ENCODE data around the gene SNX1.

DNA sequence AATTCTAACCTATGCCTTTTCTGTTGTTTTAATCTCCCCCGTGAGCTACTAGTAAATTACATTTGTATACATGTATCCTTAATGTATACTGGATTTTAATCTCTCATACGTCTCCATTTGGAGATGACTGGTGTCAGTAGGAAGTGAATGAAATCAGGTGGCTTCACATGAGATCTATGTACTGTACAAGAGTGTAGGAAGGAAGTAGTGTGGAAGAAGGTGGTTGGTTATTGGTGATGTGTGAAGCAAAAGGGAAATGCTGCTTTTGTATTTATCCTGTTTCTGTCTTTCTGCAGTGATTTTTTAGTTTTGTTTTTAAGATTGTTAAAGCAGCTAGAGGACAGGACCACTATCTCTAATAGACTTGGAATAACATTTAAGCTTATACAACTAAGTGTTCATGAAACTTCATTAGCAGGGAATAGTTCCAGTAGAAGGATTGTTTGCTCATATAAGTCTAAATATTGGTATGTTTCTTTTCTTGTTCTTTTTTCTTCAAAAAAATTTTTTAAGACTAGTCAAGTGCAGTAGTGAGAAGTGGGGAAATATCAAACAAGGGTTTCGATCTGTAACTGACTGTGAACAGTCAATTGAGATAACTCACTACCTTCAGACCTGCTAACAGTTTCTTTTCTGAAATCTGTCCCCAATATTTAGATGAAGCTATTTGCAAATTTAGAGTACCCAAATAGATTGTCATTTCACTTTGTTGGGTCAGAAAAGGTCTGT is 15.3 kb downstream of the SNX1 start:
- TF ChIP-seq, protein P1, sequence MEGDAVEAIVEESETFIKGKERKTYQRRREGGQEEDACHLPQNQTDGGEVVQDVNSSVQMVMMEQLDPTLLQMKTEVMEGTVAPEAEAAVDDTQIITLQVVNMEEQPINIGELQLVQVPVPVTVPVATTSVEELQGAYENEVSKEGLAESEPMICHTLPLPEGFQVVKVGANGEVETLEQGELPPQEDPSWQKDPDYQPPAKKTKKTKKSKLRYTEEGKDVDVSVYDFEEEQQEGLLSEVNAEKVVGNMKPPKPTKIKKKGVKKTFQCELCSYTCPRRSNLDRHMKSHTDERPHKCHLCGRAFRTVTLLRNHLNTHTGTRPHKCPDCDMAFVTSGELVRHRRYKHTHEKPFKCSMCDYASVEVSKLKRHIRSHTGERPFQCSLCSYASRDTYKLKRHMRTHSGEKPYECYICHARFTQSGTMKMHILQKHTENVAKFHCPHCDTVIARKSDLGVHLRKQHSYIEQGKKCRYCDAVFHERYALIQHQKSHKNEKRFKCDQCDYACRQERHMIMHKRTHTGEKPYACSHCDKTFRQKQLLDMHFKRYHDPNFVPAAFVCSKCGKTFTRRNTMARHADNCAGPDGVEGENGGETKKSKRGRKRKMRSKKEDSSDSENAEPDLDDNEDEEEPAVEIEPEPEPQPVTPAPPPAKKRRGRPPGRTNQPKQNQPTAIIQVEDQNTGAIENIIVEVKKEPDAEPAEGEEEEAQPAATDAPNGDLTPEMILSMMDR (IDR thresholded peaks at IDR 0.05): no peak
- no peak for TF ChIP-seq POLR2A (IDR thresholded peaks at IDR 0.05)
